ENCODE data around the gene TRMT13. TPM values are rescaled to one million over a fixed set of nuclear protein-coding genes. Genes with fewer than 3 reads are reported as not detected.
"Not testable (repeated sequence)": the region's sequence is repeated elsewhere in the genome, so short reads cannot be mapped to it uniquely, and the experiment has no call there.

TRMT13 gene
- total and polyA plus RNA-seq, 2 donors (not counting 3 experiments of a cell fraction or from before 2014, with no cell fraction given): 2.9 to 14.1 TPM

GRCh38 chr1:100198596-100198995, 65.6 kb downstream of the TRMT13 start:
- no peaks in the 10 kb centered on the region for H4K20me1 ChIP-seq (replicated peaks; ENCODE audit: control insufficient read depth, extremely low read depth, insufficient read depth, low read length)
- H3K36me3 ChIP-seq (ENCODE audit: control insufficient read depth in 2 of 2, extremely low read depth in 1 of 2, insufficient read depth in 2 of 2, low read length in 2 of 2): peaks cover 0 to 2% of the 10 kb centered on the region in 2 experiments
- intact Hi-C loops (cut with micrococcal nuclease): no loop called here
- no peak overlapping the region for H2AFZ ChIP-seq (ENCODE audit: low read depth, low read length)
- ChIA-PET POLR2A (no interaction called here), CTCF (no interaction called here)
- FAIRE-seq (no peak), DNase-seq (ENCODE audit: low read depth, low spot score) (no peak)
- H3K27ac ChIP-seq (ENCODE audit: insufficient read depth, low read depth, low read length): no peak overlapping the region
- no peaks in the 10 kb centered on the region for H3K9me3 ChIP-seq (replicated peaks; ENCODE audit: control insufficient read depth, insufficient read depth, low read length)
- dilution Hi-C loops (cut with MboI; ENCODE audit: extremely low pct_ligation_motif_present, low sequenced_read_pairs): no loop called here
- no peaks in the 10 kb centered on the region for H3K79me2 ChIP-seq (ENCODE audit: control insufficient read depth, insufficient read depth, low read length)
- BruUV-seq (replicated peaks): no TSS peak
- H3K4me3 ChIP-seq (replicated peaks in 1 of 3; ENCODE audit: insufficient read depth in 1 of 3, low read depth in 1 of 3, low read length in 3 of 3): no peak overlapping the region
- H3K4me2 ChIP-seq (ENCODE audit: insufficient read depth, low read length): no peak overlapping the region
- no peak overlapping the region for H3K9ac ChIP-seq (replicated peaks; ENCODE audit: extremely low read depth, insufficient read depth, low read length)
- H3K9me1 ChIP-seq (replicated peaks; ENCODE audit: control insufficient read depth, extremely low read depth, insufficient read depth, low read length): no peaks in the 10 kb centered on the region
- TF ChIP-seq MAX (IDR thresholded peaks at IDR 0.05; ENCODE audit: insufficient read depth, insufficient read length) (no peak), MYC (IDR thresholded peaks at IDR 0.05; ENCODE audit: low read depth, low read length) (no peak), GATA2 (IDR thresholded peaks at IDR 0.05; ENCODE audit: insufficient read depth, insufficient read length, low read depth, low read length) (no peak), FOS (IDR thresholded peaks at IDR 0.05; ENCODE audit: borderline replicate concordance, insufficient read depth, low read length) (no peak), POLR2AphosphoS5 (IDR thresholded peaks at IDR 0.05; ENCODE audit: insufficient read depth, low read depth, low read length) (no peak), JUN (IDR thresholded peaks at IDR 0.05; ENCODE audit: borderline replicate concordance, insufficient read depth, insufficient read length, low read depth) (no peak), POLR2A (IDR thresholded peaks at IDR 0.05; ENCODE audit: low read depth, low read length) (no peak), CTCF (IDR thresholded peaks at IDR 0.05; ENCODE audit: extremely low read depth in 1 of 2, insufficient read depth in 1 of 2, low read depth in 1 of 2, low read length in 2 of 2) (no peak), EZH2 (IDR thresholded peaks at IDR 0.05; ENCODE audit: borderline replicate concordance, low read depth, low read length, severe bottlenecking) (no peak)
- H3K27me3 ChIP-seq (ENCODE audit: control insufficient read depth in 2 of 2, insufficient read depth in 2 of 2, low read length in 2 of 2): no peaks in the 10 kb centered on the region
- no peaks in the 10 kb centered on the region for H3K4me1 ChIP-seq (ENCODE audit: control insufficient read depth, extremely low read depth, insufficient read depth, low read length)

GRCh38 chr1:100200060-100200459, 67.1 kb downstream of the TRMT13 start:
- dilution Hi-C loops (cut with MboI; ENCODE audit: extremely low pct_ligation_motif_present, low sequenced_read_pairs): not testable (repeated sequence)

More at GRCh38 chr1:100200060-100200459, 67.1 kb downstream of the TRMT13 start:
- POLR2A ChIA-PET; H3K4me1 ChIP-seq (ENCODE audit: control insufficient read depth, extremely low read depth, insufficient read depth, low read length); H3K9me3 ChIP-seq (replicated peaks; ENCODE audit: control insufficient read depth, insufficient read depth, low read length); H2AFZ ChIP-seq (ENCODE audit: low read depth, low read length); FAIRE-seq; H3K79me2 ChIP-seq (ENCODE audit: control insufficient read depth, insufficient read depth, low read length); H3K4me2 ChIP-seq (ENCODE audit: insufficient read depth, low read length); DNase-seq (ENCODE audit: low read depth, low spot score); H3K4me3 ChIP-seq (replicated peaks in 1 of 3; ENCODE audit: insufficient read depth in 1 of 3, low read depth in 1 of 3, low read length in 3 of 3); H3K9ac ChIP-seq (replicated peaks; ENCODE audit: extremely low read depth, insufficient read depth, low read length); H3K36me3 ChIP-seq (ENCODE audit: control insufficient read depth in 2 of 2, extremely low read depth in 1 of 2, insufficient read depth in 2 of 2, low read length in 2 of 2); H3K9me1 ChIP-seq (replicated peaks; ENCODE audit: control insufficient read depth, extremely low read depth, insufficient read depth, low read length); H3K27me3 ChIP-seq (ENCODE audit: control insufficient read depth in 2 of 2, insufficient read depth in 2 of 2, low read length in 2 of 2); H4K20me1 ChIP-seq (replicated peaks; ENCODE audit: control insufficient read depth, extremely low read depth, insufficient read depth, low read length); H3K27ac ChIP-seq (ENCODE audit: insufficient read depth, low read depth, low read length); BruUV-seq (replicated peaks); intact Hi-C loops (cut with micrococcal nuclease): not testable (repeated sequence)
- CTCF ChIA-PET: interaction anchor here (1.1 kb wide), 1 partner anchor 12 kb away, joined by 3 read pairs; no protein-coding TSS in a partner anchor
